Duodenal mucosa (tissue), 2 donors: ENCODE data around the gene AFAP1L1.

Experiments
- H3K27ac ChIP-seq: one replicate; pipeline ENCODE4 v1.7.0; 2013; ENCODE audit warnings: low read depth, low read length
- H3K27me3 ChIP-seq, 2 donors: one replicate each; pipeline ENCODE4 v1.7.0; 2013; ENCODE audit warnings: low read length in 2 of 2, control low read depth in 1 of 2; ENCODE audit not compliant: insufficient read depth in 2 of 2, control insufficient read depth in 1 of 2
- H3K36me3 ChIP-seq, 2 donors: one replicate each; pipeline ENCODE4 v1.7.0; 2013; ENCODE audit warnings: low read length in 2 of 2, control low read depth in 1 of 2; ENCODE audit not compliant: insufficient read depth in 2 of 2, control insufficient read depth in 1 of 2
- H3K4me1 ChIP-seq, 2 donors: one replicate each; pipeline ENCODE4 v1.7.0; 2013; ENCODE audit warnings: low read length in 2 of 2, control low read depth in 1 of 2; ENCODE audit not compliant: insufficient read depth in 2 of 2, control insufficient read depth in 1 of 2
- H3K4me3 ChIP-seq, 2 donors: one replicate each; pipeline ENCODE4 v1.7.0; 2013; ENCODE audit warnings: low read length in 2 of 2, low read depth in 1 of 2
- H3K9ac ChIP-seq, 2 donors: one replicate each; pipeline ENCODE4 v1.7.0; 2013; ENCODE audit warnings: low read length in 2 of 2, low read depth in 1 of 2
- H3K9me3 ChIP-seq, 2 donors: one replicate each; pipeline ENCODE4 v1.7.0; 2013; ENCODE audit warnings: low read length in 2 of 2, control low read depth in 1 of 2; ENCODE audit not compliant: control insufficient read depth in 1 of 2

Gene AFAP1L1

GRCh38 chr5:149341876-149342275, 70.2 kb downstream of the AFAP1L1 start:
- no peaks in the 10 kb centered on the region for H3K36me3 ChIP-seq
- peaks cover 16 to 19% of the 10 kb centered on the region in 2 donors for H3K4me1 ChIP-seq
- no peaks in the 10 kb centered on the region for H3K9me3 ChIP-seq
- H3K27ac ChIP-seq, result no peak overlapping the region
- no peak overlapping the region for H3K9ac ChIP-seq
- no peaks in the 10 kb centered on the region for H3K27me3 ChIP-seq
- H3K4me3 ChIP-seq, result no peak overlapping the region

- Histone ChIP-seq H3K36me3 (peaks cover 0 to 15% of the 10 kb centered on the region in 2 donors), H3K27ac (no peak overlapping the region), H3K4me3 (no peak overlapping the region), H3K9ac (no peak overlapping the region), H3K9me3 (no peaks in the 10 kb centered on the region), H3K4me1 (peaks cover 16 to 24% of the 10 kb centered on the region in 2 donors), H3K27me3 (no peaks in the 10 kb centered on the region)
Observed at GRCh38 chr5:149344151-149344550, 72.5 kb downstream of the AFAP1L1 start.

- peak within 1 kb of the TSS; percentile 61 for H3K27ac ChIP-seq
Observed at GRCh38 chr5:149345147-149345891, 73.7 kb downstream of the AFAP1L1 start, which contains the start of gene GRPEL2. Gene GRPEL2 (plus strand): TSS chr5:149345499. CDS start chr5:149345540, 41 bp downstream.

GRCh38 chr5:149345892-149346222, 74.2 kb downstream of the AFAP1L1 start:
- Histone ChIP-seq H3K36me3 (peaks cover 10 to 32% of the 10 kb centered on the region in 2 donors), H3K9me3 (no peaks in the 10 kb centered on the region), H3K27me3 (no peaks in the 10 kb centered on the region), H3K9ac (peak overlapping the region; percentile 77 to 83), H3K4me1 (peaks cover 15 to 24% of the 10 kb centered on the region in 2 donors), H3K4me3 (peak overlapping the region; percentile 91 to 95), H3K27ac (peak overlapping the region; percentile 51)

More at GRCh38 chr5:149345147-149345891, 73.7 kb downstream of the AFAP1L1 start, which contains the start of gene GRPEL2:
- peak within 1 kb of the TSS; percentile 91 to 95 for H3K4me3 ChIP-seq
- peaks cover 5 to 26% of the 10 kb centered on the region in 2 donors for H3K36me3 ChIP-seq
- H3K4me1 ChIP-seq, result peaks cover 16 to 24% of the 10 kb centered on the region in 2 donors
- H3K27me3 ChIP-seq, result no peaks in the 10 kb centered on the region
- H3K9ac ChIP-seq, result peak within 1 kb of the TSS; percentile 77 to 83
- H3K9me3 ChIP-seq, result no peaks in the 10 kb centered on the region

- Histone ChIP-seq H3K27ac (no peak overlapping the region), H3K4me3 (no peak overlapping the region), H3K9me3 (no peaks in the 10 kb centered on the region), H3K4me1 (peaks cover 0 to 18% of the 10 kb centered on the region in 2 donors), H3K36me3 (peaks cover 19 to 49% of the 10 kb centered on the region in 2 donors), H3K9ac (no peak overlapping the region), H3K27me3 (no peaks in the 10 kb centered on the region)
Observed at GRCh38 chr5:149348518-149348917, 76.9 kb downstream of the AFAP1L1 start.

- Histone ChIP-seq H3K27ac (no peak overlapping the region), H3K36me3 (peaks cover 22 to 49% of the 10 kb centered on the region in 2 donors), H3K4me3 (no peak overlapping the region), H3K27me3 (no peaks in the 10 kb centered on the region), H3K9me3 (no peaks in the 10 kb centered on the region), H3K4me1 (peaks cover 0 to 18% of the 10 kb centered on the region in 2 donors), H3K9ac (no peak overlapping the region)
Observed at GRCh38 chr5:149349382-149349781, 77.7 kb downstream of the AFAP1L1 start.

GRCh38 chr5:149352169-149352568, 80.5 kb downstream of the AFAP1L1 start:
- no peaks in the 10 kb centered on the region for H3K9me3 ChIP-seq
- H3K4me1 ChIP-seq, result peaks cover 1 to 4% of the 10 kb centered on the region in 2 donors
- no peak overlapping the region for H3K27ac ChIP-seq
- H3K4me3 ChIP-seq, result no peak overlapping the region
- no peak overlapping the region for H3K9ac ChIP-seq
- H3K36me3 ChIP-seq, result peaks cover 22 to 58% of the 10 kb centered on the region in 2 donors
- H3K27me3 ChIP-seq, result no peaks in the 10 kb centered on the region

- Histone ChIP-seq H3K27ac (no peak overlapping the region), H3K9ac (no peak overlapping the region), H3K36me3 (peaks cover 22 to 46% of the 10 kb centered on the region in 2 donors), H3K4me3 (no peak overlapping the region), H3K27me3 (no peaks in the 10 kb centered on the region), H3K4me1 (peaks cover 14% of the 10 kb centered on the region in 2 donors), H3K9me3 (no peaks in the 10 kb centered on the region)
Observed at GRCh38 chr5:149353911-149354310, 82.3 kb downstream of the AFAP1L1 start.

GRCh38 chr5:149355688-149356087, 84.0 kb downstream of the AFAP1L1 start:
- Histone ChIP-seq H3K27me3 (no peaks in the 10 kb centered on the region), H3K27ac (no peak overlapping the region), H3K4me1 (peaks cover 17 to 18% of the 10 kb centered on the region in 2 donors), H3K9ac (no peak overlapping the region), H3K36me3 (peaks cover 13 to 28% of the 10 kb centered on the region in 2 donors), H3K4me3 (no peak overlapping the region), H3K9me3 (no peaks in the 10 kb centered on the region)

GRCh38 chr5:149356391-149356790, 84.7 kb downstream of the AFAP1L1 start:
- Histone ChIP-seq H3K4me3 (no peak overlapping the region), H3K4me1 (peaks cover 17 to 18% of the 10 kb centered on the region in 2 donors), H3K36me3 (peaks cover 6 to 21% of the 10 kb centered on the region in 2 donors), H3K9me3 (no peaks in the 10 kb centered on the region), H3K27ac (no peak overlapping the region), H3K27me3 (no peaks in the 10 kb centered on the region), H3K9ac (no peak overlapping the region)
